A673 (cell line): Measurements from ENCODE around the gene MLNR. TPM values are rescaled to one million over a fixed set of nuclear protein-coding genes. Genes with fewer than 3 reads are reported as not detected.
A peak's percentile ranks its signal among the peaks of the same experiment; 100 is the strongest.

Experiments
- BruUV-seq: library from RNA; stranded (reverse); fragments of 400-500 nt; replicated peaks from 2 replicates; lab custom pipeline; 2021; lab: Mats Ljungman, UMichigan
- CTCF ChIA-PET: fragments of 300-600 bp; sonication (Branson Sonifier 250); formaldehyde crosslinking; loops from one replicate; lab custom pipeline; 2022; ENCODE audit warnings: antibody characterized with exemption; lab: Charles Lee
- POLR2A ChIA-PET: fragments of 300-600 bp; sonication (Branson Sonifier 250); formaldehyde crosslinking; loops from one replicate; lab custom pipeline; 2022; ENCODE audit warnings: antibody characterized with exemption; ENCODE audit not compliant: low non-redundant PET; lab: Charles Lee
- DNase-seq: peaks from one replicate; pipeline ENCODE4 v3.0.0-alpha.2; 2015; ENCODE audit warnings: low spot score
- H3K27ac ChIP-seq: fragments of 200-600 bp; sonication (generic); 2 replicates; pipeline ENCODE4 v1.5.1; 2016; ENCODE audit warnings: mixed run types, low read depth, mild to moderate bottlenecking, mixed read lengths, antibody characterized with exemption, low read length; ENCODE audit not compliant: poor library complexity, severe bottlenecking
- H3K27me3 ChIP-seq: fragments of 200-600 bp; sonication (generic); replicated peaks from 2 replicates; pipeline ENCODE4 v1.6.1; 2017; ENCODE audit warnings: mixed run types, low read depth, mild to moderate bottlenecking, mixed read lengths, antibody characterized with exemption, low read length; ENCODE audit not compliant: insufficient read depth, poor library complexity
- H3K36me3 ChIP-seq: fragments of 200-600 bp; sonication (generic); 2 replicates; pipeline ENCODE4 v1.6.1; 2016; ENCODE audit warnings: mixed run types, mild to moderate bottlenecking, mixed read lengths, antibody characterized with exemption, low read length; ENCODE audit not compliant: insufficient read depth, poor library complexity, severe bottlenecking
- H3K4me1 ChIP-seq: fragments of 200-600 bp; sonication (generic); 2 replicates; pipeline ENCODE4 v1.6.1; 2017; ENCODE audit warnings: mixed run types, mild to moderate bottlenecking, mixed read lengths, antibody characterized with exemption, low read length; ENCODE audit not compliant: insufficient read depth, poor library complexity, severe bottlenecking
- H3K4me3 ChIP-seq: fragments of 200-600 bp; sonication (generic); 2 replicates; pipeline ENCODE4 v1.5.1; 2016; ENCODE audit warnings: low read depth, mixed run types, mild to moderate bottlenecking, mixed read lengths, low read length; ENCODE audit not compliant: poor library complexity, severe bottlenecking
- H3K9me3 ChIP-seq: fragments of 200-600 bp; sonication (generic); 2 replicates; pipeline ENCODE4 v1.6.1; 2016; ENCODE audit warnings: mixed run types, low read depth, mild to moderate bottlenecking, mixed read lengths, antibody characterized with exemption, low read length; ENCODE audit not compliant: poor library complexity, severe bottlenecking
- CTCF ChIP-seq: fragments of 300-800, 200-600 bp; sonication (generic); conservative IDR thresholded peaks from 2 replicates; pipeline ENCODE4 v1.5.1; 2017; ENCODE audit warnings: low read depth, mild to moderate bottlenecking, antibody characterized with exemption, low read length, moderate library complexity, mixed read lengths
- EZH2 ChIP-seq: fragments of 200-600 bp; sonication (generic); IDR thresholded peaks from 2 replicates; pipeline ENCODE4 v1.6.1; 2017; ENCODE audit warnings: borderline replicate concordance, low read depth, mild to moderate bottlenecking, mixed read lengths, antibody characterized with exemption, low read length; ENCODE audit not compliant: poor library complexity, severe bottlenecking
- intact Hi-C: fragments of 100-400 bp; cut with micrococcal nuclease; formaldehyde crosslinking; loops from one replicate; pipeline ENCODE4 v1.10.0; 2022; ENCODE audit not compliant: unreplicated experiment
- total RNA-seq: library from RNA; stranded (reverse); gene quantifications from 2 replicates; pipeline ENCODE4 v1.2.3, GENCODE V29; 2021

Gene MLNR
- total RNA-seq, 1 experiment from 2014 or later, result not detected

- TF ChIP-seq EZH2, result no peak
- no peak for TF ChIP-seq CTCF
- ChIA-PET POLR2A (no interaction called here), CTCF (no interaction called here)
- DNase-seq, result no peak
- Histone ChIP-seq H3K4me3 (no peak overlapping the region), H3K4me1 (peaks cover 16% of the 10 kb centered on the region), H3K27ac (no peak overlapping the region), H3K36me3 (peaks cover 25% of the 10 kb centered on the region), H3K27me3 (no peaks in the 10 kb centered on the region), H3K9me3 (no peaks in the 10 kb centered on the region)
- intact Hi-C loops, result no loop called here
- BruUV-seq, result no TSS peak
Measured at GRCh38 chr13:49184621-49185020, 35.5 kb upstream of the MLNR start.

- no peak for TF ChIP-seq EZH2
- no peak for TF ChIP-seq CTCF
- POLR2A ChIA-PET, result interaction anchor here (0.7 kb wide), 1 partner anchor 940 kb away, joined by 5 read pairs; no protein-coding TSS in a partner anchor
- intact Hi-C loops, result no loop called here
- Histone ChIP-seq H3K36me3 (peaks cover 25% of the 10 kb centered on the region), H3K27me3 (no peaks in the 10 kb centered on the region), H3K4me1 (peaks cover 21% of the 10 kb centered on the region), H3K9me3 (no peaks in the 10 kb centered on the region), H3K27ac (no peak overlapping the region), H3K4me3 (no peak overlapping the region)
- CTCF ChIA-PET, result no interaction called here
- no peak for DNase-seq
- BruUV-seq, result no TSS peak
Measured at GRCh38 chr13:49185264-49185663, 34.9 kb upstream of the MLNR start.

GRCh38 chr13:49190901-49191300 lies 29.2 kb upstream of the MLNR start:
- intact Hi-C loops, result loop anchor here (5.0 kb wide), 1 partner anchor 214 kb away; the partner anchor contains the start of gene FNDC3A
- CTCF ChIA-PET, result no interaction called here
- Histone ChIP-seq H3K9me3 (no peaks in the 10 kb centered on the region), H3K4me3 (peak overlapping the region; percentile 1), H3K36me3 (peaks cover 32% of the 10 kb centered on the region), H3K4me1 (peaks cover 35% of the 10 kb centered on the region), H3K27me3 (no peaks in the 10 kb centered on the region), H3K27ac (peak overlapping the region; percentile 79)
- no peak for TF ChIP-seq EZH2
- no peak for TF ChIP-seq CTCF
- DNase-seq, result peak; percentile 95
- POLR2A ChIA-PET, result no interaction called here
- BruUV-seq, result no TSS peak
